ENCODE measurements around the gene DDX4. TPM values are rescaled to one million over a fixed set of nuclear protein-coding genes. Genes with fewer than 3 reads are reported as not detected.
A peak's percentile ranks its signal among the peaks of the same experiment; 100 is the strongest.

DDX4 gene
- total and polyA plus RNA-seq, 8 donors: 0.02 to 0.56 (median 0.11) TPM; not detected in 2

GRCh38 chr5:55852503-55852902 is 114.6 kb downstream of the DDX4 start:
- H3K4me1 ChIP-seq: no peaks in the 10 kb centered on the region
- H3K27ac ChIP-seq: no peak overlapping the region
- FAIRE-seq (no peak), ATAC-seq (no peak), DNase-seq (no peak)
- no peak for TF ChIP-seq CTCF (IDR thresholded peaks at IDR 0.05)
- H3K27me3 ChIP-seq: no peaks in the 10 kb centered on the region
- H3K4me3 ChIP-seq: no peak overlapping the region
- H3K9me3 ChIP-seq: no peaks in the 10 kb centered on the region
- intact Hi-C loops (cut with DNase I): no loop called here
- WGBS, 2 donors: 65 to 73% methylated on average over 3 of the region's 3 CpGs
- no peaks in the 10 kb centered on the region for H3K36me3 ChIP-seq

GRCh38 chr5:55853041-55853670 is 115.3 kb downstream of the DDX4 start:
- no peak for ATAC-seq
- FAIRE-seq: no peak
- Histone ChIP-seq H3K27me3 (no peaks in the 10 kb centered on the region), H3K4me1 (no peaks in the 10 kb centered on the region), H3K9me3 (no peaks in the 10 kb centered on the region), H3K27ac (no peak overlapping the region), H3K36me3 (no peaks in the 10 kb centered on the region), H3K4me3 (no peak overlapping the region)
- intact Hi-C loops (cut with DNase I): no loop called here
- TF ChIP-seq CTCF (IDR thresholded peaks at IDR 0.05): no peak
- 77 to 87% methylated on average over 3 of the region's 3 CpGs for WGBS, 2 donors
- DNase-seq: no peak

GRCh38 chr5:55853818-55854217 is 116.0 kb downstream of the DDX4 start:
- 45% methylated on average over 3 of the region's 3 CpGs for WGBS, 2 donors
- Histone ChIP-seq H3K27me3 (no peaks in the 10 kb centered on the region), H3K9me3 (no peaks in the 10 kb centered on the region), H3K27ac (no peak overlapping the region), H3K4me1 (no peaks in the 10 kb centered on the region), H3K36me3 (no peaks in the 10 kb centered on the region), H3K4me3 (no peak overlapping the region)
- no peak for ATAC-seq
- DNase-seq: no peak
- TF ChIP-seq CTCF (IDR thresholded peaks at IDR 0.05): no peak
- intact Hi-C loops (cut with DNase I): no loop called here
- FAIRE-seq: no peak

GRCh38 chr5:55855509-55855908 is 117.6 kb downstream of the DDX4 start:
- Histone ChIP-seq H3K4me3 (no peak overlapping the region), H3K27ac (no peak overlapping the region), H3K4me1 (no peaks in the 10 kb centered on the region), H3K27me3 (no peaks in the 10 kb centered on the region), H3K9me3 (no peaks in the 10 kb centered on the region), H3K36me3 (no peaks in the 10 kb centered on the region)
- ATAC-seq: no peak
- intact Hi-C loops (cut with DNase I): no loop called here
- no peak for FAIRE-seq
- 74 to 76% methylated on average over 5 of the region's 5 CpGs for WGBS, 2 donors
- TF ChIP-seq CTCF (IDR thresholded peaks at IDR 0.05): no peak
- no peak for DNase-seq

- intact Hi-C loops (cut with DNase I): no loop called here
- TF ChIP-seq CTCF (IDR thresholded peaks at IDR 0.05): no peak
- peak in 1 of 4 donors; percentile 32 for ATAC-seq
- H3K27ac ChIP-seq: no peak overlapping the region
- 82 to 91% methylated on average over 5 of the region's 5 CpGs for WGBS, 2 donors
- H3K9me3 ChIP-seq: no peaks in the 10 kb centered on the region
- no peak for FAIRE-seq
- no peak for DNase-seq
- no peaks in the 10 kb centered on the region for H3K4me1 ChIP-seq
- H3K36me3 ChIP-seq: no peaks in the 10 kb centered on the region
- H3K4me3 ChIP-seq: no peak overlapping the region
- H3K27me3 ChIP-seq: no peaks in the 10 kb centered on the region
Measured at GRCh38 chr5:55856516-55857246, 118.8 kb downstream of the DDX4 start.
